ENCODE data around the gene HS3ST6.
"Not testable (repeated sequence)": the region's sequence is repeated elsewhere in the genome, so short reads cannot be mapped to it uniquely, and the experiment has no call there.

The HS3ST6 gene

DNA sequence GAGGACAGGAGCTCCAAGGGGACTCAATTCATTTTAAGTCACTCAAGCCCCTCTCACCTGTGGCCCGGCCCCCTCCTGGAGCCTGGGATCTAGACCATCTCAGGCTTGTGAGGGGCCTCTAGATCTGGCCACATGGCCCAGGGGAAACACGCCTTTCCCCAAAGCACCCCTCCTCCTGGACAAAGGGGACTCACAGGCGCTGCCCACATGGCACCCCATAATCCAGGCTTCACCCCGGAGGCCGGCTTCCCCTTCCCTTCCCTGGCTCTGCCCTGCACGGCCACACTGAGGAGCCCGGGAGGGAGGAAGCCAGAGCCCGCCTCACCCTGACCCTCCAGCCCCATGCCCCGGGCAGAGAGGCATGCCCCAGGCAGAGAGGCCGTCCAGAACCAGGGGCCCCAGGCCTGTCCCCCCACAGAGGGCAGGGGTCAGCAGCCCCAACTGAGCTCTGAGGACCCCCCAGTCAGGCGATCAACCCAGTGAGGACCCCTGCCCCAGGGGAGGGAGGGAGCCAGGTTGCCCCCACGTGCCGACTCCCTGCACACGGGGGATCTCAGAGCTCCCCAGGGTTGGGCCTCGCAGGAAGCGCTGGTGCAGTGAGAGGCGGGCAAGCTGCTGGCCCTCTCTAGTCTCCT, 10.9 kb downstream of the HS3ST6 start:
- DNase-seq (ENCODE audit: low spot score) = peak; percentile 26

DNA sequence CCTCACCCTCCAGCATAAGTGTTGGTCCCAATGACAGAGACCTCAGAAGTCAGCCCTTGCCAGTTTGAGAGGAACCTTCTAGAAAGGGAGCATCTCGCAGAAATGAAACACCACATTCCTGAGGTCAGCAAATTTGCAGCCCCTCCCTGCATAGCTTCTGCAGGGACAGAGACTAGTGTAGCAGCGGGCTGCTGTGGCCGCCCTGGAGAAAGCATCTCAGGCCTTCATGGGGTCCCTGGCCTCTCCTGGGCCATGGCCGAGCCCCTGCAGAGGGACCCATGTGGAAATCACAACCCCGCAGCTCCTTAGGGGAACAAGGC, 11.4 kb downstream of the HS3ST6 start:
- DNase-seq (ENCODE audit: low spot score) = peak; percentile 5

DNA sequence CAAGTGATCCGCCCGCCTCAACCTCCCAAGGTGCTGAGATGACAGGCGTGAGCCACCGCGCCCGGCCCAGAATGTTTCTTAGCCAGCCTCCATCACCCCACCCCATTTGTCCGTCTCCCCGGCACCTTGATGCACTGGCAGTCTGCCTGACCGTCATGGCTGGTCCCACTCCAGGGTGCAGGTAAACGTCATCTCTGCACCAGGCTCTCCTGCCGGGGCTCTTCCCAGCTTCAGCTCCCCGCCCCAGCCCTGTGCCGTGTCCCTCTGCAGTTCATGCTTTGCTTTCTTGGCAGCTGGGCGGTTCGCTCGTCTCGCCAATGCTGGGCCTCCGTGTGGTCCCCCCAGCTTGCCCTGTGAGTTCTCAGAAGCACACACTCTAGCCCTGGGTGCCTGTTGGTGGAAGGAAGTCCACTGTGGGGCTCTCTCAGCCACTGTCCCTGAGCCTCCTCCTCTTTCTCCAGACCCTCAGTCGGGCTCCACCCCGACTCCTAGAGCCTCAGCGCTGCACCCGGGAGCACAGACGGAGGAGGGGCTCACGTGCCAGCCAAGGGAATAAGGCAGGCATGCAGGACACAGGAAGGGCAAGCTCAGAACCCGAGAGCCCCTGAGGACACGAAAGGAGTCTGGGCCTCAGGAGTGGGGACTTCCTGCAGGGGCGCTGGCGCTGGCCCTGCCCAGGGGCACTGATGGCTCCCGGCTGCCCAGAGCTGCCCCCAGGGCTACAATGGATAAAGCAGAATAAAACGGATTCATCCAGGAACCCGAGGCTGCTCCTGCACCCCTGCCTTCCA, 12.0 kb downstream of the HS3ST6 start:
- peak; percentile 35 for DNase-seq (ENCODE audit: low spot score)

DNA sequence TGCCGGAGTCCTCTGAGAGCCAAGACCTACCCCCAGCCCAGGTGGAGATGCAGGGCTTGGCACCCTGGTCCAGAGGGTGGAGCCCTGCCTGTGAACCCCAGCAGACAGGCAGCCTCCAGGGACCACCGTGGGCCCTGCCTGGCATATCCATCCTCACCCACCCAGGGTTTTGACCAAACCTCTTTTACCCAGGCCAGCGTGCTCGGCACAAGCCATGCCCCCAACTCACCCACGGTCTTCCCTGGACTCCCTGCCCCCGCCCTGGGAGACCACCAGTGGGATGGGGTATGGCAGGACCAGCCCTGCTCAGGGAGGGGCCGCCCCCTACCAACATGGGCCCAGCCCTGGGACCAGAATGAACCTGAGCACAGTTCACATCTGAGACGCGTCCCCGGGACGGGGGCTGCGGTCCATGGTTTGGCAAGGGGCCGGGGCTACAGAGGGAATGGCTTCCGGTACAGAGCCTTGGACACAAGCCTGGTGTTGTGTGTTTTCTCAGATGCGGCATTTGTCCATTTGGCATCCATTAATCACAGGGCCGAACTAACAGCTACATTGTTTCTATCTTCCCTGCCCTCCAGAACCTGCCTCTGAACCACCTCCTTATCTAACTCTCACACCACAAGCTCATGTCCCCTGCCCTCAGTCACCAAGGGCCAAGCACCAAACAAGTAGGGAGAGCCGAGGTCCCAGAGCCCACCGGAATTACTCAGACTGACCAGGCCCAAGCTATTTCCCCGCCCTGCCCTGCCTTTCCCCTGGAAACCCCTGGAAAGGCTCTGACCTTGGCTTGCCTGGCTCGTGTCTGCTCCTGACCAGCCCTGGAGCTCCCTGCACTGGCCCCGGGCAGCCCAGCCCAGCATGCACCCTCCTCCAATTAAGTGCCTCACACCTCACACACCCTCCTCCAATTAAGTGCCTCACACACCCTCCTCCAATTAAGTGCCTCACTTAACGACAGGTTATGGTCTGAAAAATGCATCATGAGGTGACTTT, 14.1 kb downstream of the HS3ST6 start:
- DNase-seq (ENCODE audit: low spot score) = no peak

DNA sequence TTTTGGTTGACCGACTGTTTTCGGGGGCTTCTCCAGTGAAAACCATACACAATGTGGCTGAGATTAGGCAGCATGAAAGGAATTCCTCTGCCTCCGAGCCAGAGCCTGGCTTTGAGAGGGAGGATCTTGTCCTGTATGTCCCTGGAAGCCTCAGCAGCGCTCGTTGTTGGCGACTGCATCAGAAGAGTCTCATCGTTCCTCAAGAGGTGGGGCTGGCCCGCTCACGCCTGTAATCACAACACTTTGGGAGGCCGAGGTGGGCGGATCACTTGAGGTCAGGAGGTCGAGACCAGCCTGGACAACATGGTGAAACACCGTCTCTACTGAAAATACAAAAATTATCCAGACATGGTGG, 15.0 kb downstream of the HS3ST6 start:
- DNase-seq (ENCODE audit: low spot score) = no peak

DNA sequence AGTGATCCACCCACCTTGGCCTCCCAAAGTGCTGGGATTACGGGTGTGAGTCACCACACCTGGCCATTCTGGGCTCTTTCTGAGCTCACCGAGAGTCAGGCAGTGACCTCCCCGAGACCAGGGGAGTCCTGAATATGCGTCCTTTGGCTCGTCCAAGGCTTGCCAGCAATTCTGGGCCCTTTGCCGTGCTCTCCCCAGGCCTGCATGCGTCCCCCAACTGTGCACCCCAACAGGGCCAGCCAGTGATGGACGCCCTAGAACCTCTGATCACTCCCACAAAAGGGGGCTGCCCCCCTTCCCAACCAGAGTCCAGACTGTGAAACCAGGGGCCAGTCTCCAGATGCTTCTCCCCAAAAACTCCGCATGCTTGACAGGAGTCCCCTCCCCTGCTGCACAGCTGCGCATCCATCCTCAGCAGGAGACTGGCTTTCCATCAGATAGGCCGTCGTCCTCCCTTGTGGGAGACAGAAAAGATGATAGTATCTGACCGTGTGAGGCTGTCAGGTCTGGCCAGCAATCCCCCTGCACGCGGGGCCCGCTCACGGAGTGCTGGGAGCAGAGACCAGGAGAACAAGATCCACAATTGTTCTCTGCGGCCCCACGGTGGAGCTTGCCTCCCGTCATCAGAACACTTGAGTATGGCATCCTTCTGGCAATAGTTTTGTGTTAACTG, 15.5 kb downstream of the HS3ST6 start:
- DNase-seq (ENCODE audit: low spot score) = peak; percentile 6

DNA sequence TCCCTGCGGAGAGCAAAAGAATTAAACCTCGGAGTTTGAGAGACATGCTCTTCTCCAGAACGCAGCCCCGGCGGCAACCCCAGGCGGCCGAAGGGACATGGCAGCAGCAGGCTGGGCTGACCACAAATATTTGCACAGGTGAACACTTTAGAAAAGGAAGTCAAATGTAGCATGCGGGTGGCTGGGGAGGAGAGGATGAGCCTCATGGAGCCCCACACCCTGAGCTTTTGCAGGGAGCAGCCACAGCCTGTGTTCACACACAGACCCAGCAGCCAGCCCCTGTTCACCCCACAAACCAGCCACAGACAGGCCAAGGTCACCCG, 17.8 kb downstream of the HS3ST6 start:
- DNase-seq (ENCODE audit: low spot score) = no peak

DNA sequence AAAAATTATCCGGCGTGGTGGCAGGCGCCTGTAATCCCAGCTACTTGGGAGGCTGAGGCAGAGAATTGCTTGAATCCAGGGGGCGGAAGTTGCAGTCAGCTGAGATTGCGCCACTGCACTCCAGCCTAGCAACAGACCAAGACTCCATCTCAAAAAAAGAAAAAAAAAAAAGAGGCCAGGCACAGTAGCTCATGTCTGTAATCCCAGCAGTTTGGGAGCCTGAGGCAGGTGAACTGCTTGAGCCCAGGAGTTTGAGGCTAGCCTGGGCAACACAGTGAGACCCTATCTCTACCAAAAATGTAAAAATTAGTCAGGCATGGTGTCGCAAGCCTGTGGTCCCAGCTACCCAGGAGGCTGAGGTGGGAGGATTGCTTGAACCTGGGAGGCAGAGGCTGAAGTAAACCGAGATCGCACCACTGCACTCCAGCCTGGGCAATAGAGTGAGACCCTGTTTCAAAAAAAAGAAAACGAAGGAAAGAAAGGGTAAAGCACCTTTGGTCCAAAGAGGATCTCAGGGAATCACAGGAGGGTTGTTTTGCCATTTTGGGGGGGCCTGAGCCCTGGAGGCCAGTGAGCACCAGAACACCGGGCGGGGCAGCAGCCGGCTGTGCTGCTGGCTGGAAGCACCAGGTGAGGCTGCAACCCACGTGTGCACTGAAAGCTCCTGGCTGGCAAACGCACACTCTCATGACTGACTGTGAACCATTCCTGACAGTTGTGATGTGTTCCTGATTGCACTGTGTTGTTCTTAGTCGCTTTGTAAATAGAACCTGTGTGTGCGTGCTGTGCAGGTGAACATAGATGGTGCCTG, 18.4 kb downstream of the HS3ST6 start:
- DNase-seq (ENCODE audit: low spot score) = peak; percentile 5

DNA sequence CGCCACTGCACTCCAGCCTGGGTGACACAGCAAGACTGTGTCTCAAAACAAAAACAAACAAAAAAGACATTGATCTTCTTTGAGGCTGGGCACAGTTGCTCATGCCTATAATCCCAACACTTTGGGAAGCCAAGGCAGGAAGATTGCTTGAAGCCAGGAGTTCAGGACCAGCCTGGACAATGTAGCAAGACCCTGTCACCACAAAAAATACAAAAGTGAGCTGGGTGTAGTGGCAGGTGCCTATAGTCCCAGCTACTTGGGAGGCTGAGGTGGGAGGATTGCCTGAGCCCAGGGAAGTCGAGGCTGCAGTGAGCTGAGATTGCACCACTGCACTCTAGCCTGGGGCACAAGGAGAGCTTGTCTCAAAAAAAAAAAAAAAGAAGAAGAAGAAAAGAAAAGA, 20.5 kb downstream of the HS3ST6 start:
- not testable (repeated sequence) for DNase-seq (ENCODE audit: low spot score)

DNA sequence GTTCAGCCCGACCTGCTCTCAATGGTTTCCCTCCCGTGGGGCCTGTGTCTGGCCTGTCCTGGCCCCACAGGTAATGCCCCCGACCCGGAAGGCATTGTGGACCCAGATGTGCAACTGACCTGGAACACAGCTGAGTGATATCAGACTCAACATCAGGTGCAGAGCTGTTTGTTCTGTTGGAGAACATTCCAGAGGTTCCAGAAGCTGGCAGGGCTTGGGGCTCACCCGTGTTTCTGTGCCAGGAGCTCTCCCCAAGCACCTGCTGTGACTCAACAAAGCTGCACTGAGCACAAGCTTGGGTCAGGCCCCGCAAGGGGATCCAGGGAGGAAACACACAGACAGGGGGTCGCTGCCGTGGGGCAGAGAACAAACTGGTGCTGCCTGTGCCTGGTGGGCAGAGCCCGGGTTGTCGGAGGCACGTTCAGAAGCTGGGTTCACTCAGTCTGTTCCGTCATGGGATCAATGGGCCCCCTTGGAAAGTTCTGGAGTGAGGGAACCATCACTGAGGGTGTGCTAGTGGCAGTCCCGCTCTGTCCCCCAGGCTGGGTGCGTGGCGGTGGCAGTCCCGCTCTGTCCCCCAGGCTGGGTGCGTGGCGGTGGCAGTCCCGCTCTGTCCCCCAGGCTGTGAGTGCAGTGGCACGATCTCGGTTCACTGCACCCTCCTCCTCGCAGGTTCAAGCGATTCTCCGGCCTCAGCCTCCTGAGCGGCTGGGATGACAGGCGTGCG, 22.1 kb downstream of the HS3ST6 start:
- DNase-seq (ENCODE audit: low spot score) = peak; percentile 5

DNA sequence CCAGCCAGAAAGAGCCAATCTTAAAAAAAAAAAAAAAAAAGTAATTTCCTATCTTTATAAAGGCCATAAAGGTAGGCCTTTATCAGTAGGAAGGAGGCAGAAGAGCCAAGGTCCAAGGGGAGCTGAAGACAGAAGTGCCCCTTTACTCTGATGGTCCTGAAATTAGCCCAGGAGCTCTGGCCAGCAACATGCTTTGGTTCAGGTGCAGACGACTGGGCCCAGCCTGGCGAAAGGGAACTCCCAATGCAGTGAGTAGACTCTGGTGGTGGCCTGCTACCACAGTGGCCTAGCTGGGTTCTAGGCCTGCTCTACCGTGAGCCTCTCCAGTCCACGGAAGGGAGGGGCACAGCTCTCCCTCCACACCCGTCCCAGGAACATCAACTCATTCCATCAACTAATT, 23.1 kb downstream of the HS3ST6 start:
- peak; percentile 5 for DNase-seq (ENCODE audit: low spot score)

DNA sequence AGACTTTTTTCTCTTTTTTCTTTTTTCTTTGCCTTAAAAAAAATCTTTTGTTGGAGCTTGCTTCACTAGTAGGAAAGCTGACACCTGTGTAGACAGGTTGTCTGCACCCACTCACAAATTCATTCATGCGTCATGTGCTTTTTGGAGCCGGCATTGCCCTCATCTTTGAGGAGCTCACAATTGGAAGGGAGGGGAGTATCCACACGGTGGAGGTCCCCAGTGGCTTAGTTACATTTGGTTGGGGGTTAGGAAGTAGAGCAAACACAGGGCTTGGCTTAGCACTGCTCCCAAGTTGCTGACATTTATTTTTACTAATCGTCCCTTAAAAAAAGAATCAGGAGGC, 27.5 kb downstream of the HS3ST6 start:
- DNase-seq (ENCODE audit: low spot score) = peak; percentile 19

DNA sequence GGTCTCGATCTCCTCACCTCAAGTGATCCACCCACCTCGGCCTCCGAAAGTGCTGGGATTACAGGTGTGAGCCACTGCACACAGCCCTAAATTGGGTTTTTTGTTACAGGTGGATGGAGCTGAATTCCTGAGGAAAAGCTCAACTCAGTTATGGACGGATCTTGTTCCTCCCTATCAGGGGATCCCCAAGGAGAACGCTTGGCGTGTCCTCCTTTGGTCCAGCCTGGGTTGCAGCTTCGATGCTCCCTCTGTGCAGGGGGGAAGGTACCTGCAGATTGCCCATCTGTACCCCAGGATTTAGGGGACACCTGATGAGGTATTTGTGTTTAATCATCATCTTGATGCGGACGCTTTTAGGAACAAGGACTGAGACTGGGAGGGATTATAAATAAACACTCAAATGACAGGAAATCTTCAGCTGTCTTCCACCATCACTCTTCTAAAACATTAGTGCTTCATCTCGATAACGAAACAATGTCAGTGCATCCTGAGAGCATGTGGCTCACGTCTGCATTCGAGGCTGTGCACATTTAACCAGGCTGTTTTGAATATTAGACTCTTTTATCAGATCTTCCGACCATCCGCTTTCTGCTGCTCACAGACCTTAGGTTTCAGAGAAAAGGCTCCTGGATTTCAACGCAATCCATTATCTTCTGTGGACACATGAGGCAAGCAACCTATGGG, 28.0 kb downstream of the HS3ST6 start:
- no peak for DNase-seq (ENCODE audit: low spot score)

DNA sequence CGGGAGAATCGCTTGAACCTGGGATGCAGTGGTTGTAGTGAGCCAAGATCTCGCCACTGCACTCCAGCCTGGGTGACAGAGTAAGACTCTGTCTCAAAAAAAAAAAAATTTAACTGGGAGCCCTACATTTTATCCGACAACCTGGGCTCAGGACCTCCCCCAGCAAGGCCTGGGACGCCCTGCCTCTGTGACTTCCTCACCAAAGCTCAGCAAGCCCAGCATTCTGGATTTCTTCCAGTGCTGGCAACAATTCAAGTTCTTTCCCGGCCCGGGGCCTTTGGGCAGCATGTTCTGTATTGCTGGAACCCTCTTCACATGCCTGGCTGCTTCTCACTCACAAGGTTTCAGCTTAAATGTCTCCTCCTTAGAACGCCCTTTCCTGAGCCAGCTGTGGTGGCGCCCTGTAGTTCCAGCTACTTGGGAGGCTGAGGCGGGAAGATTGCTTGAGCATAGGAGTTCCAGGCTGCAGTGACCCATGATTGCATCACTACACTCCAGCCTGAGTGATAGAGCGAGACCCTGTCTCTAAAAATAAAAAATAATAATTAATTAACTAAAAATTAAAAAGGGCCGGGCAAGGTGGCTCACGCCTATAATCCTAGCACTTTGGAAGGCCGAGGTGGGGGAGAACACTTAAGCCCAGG, 30.4 kb downstream of the HS3ST6 start:
- no peak for DNase-seq (ENCODE audit: low spot score)

DNA sequence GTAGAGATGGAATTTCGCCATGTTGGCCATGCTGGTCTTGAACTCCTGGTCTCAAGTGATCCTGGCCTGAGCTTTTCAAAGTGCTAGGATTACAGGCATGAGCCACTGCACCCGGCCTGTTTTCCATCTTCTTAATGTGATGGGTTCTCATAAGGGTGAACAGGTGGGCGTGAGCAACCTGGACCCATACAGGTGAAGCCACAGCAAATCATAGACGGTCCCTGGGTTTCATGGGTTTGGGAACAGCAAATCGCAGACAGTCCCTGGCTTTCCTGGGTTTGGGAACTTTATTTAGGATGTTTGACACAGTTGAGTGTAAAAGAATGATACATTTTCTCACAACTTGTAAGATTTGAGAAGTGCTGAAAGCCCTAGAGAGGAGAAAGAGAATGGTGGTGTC, 33.3 kb downstream of the HS3ST6 start:
- peak; percentile 7 for DNase-seq (ENCODE audit: low spot score)

DNA sequence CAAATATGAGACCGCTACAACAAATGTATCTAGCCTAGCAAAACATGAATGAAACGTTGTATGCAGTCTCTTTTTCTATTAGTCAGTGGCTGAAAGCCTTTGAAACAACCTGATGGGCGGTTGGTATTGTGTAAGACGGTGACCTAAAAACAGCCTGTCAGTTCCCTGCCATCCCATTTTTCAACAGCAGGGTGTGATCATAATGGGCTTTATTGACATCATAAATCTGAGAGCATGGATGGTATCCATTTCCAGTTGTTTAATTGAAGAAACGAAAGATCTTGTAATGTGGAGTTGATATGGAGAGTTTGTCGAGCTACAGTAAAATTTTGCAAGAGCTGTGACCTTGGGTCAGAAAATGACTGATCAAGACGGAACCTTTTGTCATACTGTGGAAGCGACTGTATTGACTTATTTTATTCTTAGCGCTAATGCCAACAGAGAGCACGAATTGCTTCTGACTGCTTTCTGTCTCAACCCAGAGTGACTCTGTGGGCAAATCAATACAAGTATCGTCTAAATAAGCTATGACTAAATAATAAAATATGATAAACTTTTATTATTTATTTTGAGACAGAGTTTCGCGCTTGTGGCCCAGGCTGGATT, 34.0 kb downstream of the HS3ST6 start:
- peak; percentile 29 for DNase-seq (ENCODE audit: low spot score)

DNA sequence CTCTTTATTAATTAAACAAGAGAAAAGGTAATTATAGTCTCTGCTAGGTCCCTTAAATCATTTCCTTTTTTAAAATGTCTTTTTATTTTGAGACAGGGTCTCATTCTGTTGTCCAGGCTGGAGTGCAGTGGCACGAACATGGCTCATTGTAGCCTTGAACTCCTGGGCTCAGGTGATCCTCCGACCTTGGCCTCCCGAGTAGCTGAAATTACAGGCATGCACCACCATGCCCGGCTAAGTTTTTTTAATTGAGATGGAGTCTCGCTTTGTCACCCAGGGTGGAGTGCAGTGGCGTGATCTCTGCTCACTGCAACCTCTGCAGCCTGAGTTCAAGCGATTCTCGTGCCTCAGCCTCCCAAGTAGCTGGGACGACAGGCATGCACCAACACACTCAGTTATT, 37.0 kb downstream of the HS3ST6 start:
- DNase-seq (ENCODE audit: low spot score) = not testable (repeated sequence)

DNA sequence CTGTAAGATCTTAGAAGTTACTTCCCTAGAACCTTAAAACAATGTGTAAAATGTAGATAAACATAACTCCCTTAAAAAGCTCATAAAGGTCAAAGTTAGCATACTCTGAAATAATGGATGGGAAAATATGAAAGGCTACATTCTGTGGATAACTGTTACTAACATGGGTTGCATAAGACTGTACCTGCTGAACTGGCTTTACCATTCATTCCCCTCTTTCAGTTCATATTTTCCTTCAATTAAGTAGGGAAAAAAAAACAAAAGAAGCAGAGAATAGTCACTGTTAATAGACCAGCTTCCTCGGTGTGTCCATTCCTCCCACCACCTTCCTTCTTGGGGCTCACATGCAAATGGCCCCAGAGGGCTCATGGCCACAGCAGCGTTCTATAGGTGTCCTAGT, 38.7 kb downstream of the HS3ST6 start:
- DNase-seq (ENCODE audit: low spot score) = no peak

DNA sequence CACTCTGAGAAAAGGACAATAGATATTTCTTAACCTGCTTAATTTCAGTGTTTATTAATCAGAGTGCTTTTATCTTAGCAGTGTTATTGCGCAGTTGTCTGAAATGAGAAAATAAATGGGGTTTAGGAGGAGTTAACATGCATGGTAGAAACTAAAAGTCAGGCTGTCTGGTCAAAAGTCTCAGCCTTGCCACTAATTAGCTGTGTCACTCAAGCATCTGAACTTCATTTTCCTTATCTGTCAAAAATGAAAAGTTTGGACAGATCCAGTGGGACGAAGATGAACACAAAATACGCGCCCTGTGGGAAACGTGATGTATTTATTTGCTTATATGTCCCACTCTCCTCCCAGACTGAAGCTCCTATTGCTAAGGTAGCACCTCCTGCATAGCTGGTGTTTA, 40.0 kb downstream of the HS3ST6 start:
- DNase-seq (ENCODE audit: low spot score) = no peak

All from iPS-NIHi11 (cell line).